CD4-positive, alpha-beta T cell treated with Interleukin-6 at 100 ng/mL for 8 hours (primary cell): ENCODE results near the gene CMIP.

ENCODE experiments used
- DNase-seq: peaks from one replicate; pipeline ENCODE4 v3.0.0-alpha.2; 2020; ENCODE audit warnings: mixed read lengths, low spot score

CMIP gene

DNA sequence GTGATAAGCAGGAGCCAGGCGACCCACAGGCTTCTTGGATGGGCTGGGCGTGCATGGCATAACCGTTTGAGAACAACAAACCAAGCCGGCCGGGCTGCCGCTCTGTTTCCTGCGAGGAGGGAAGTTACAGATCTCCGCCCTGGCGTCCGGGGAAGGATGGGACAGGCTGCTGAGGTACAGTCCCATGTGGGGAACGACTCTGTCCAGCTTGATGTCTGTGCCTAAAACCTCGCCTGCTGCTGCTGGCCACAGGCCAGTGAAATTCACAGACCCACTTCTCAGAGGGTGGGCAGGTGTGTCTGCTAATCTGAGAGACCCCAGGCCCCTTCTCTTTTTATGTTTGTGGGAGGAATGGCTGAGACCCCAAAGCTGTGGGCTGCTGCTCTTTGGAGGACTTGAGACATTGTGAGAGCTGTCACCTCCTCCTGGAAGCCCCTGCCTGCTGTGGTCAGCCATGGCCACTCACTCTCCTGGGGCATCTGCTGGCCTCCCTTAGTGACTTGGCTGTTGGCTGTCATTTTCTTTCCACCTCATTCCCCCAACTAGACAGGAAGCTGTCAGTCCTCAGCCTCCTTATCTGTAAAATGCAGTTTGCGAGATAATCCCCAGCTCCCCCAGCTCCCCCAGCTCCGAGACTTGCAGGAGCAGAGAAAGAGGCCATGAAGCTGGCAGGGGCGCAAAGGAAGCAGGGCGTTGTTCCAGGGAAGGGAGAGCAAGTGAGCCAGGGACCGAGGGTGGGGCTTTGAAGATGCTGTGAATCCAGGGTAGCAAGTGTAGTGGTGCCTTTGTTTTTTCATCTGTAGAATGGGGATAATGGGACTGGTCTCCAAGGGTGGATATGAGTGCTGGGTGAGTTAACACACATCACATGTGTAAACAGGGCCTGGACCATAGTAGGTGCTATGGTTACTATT, 51.0 kb downstream of the CMIP start:
- DNase-seq, result no peak

GRCh38 chr16:81496321-81496720, 51.7 kb downstream of the CMIP start:
- DNase-seq, result no peak

GRCh38 chr16:81496742-81497141, 52.1 kb downstream of the CMIP start:
- no peak for DNase-seq

DNA sequence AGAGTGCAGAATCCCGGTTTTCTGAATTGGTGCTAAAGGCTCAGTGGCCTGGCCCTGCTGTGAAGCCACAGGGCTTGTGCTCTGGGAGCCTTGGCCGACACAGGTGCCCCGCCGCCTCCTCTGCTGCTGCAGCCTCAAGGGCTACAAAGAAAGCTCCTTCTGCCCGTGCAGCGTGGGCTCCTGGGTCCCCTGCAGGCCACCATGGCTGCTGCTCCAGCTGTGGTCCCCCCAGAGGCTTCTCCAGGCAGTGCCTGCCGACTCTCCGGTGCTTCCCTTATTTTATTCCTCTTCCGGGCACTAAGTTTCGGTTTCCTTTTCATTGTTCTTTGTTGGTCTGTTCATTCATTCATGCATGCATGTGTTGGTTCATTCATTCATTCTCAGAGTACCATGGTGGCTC, 53.1 kb downstream of the CMIP start:
- DNase-seq, result no peak

DNA sequence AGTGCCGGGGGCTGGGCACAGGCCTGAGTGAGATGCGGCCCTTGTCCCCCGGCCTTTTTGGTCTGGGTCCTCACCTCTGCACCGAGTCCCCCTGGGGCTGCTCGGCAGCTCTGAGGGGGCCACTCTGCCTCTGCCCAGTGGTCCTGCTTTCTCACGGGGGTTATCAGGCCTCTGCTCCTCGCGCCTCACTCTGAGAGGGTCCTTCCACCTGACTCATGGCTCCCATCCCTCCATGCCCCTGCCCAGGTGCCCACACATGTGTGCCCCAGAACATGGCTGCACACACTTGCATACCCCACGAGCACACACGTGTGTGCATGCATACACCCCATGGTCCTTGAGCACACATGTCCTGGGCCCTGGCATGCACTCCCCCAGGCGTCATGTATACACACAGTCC, 53.7 kb downstream of the CMIP start:
- no peak for DNase-seq

GRCh38 chr16:81499576-81500380, 55.2 kb downstream of the CMIP start:
- no peak for DNase-seq

DNA sequence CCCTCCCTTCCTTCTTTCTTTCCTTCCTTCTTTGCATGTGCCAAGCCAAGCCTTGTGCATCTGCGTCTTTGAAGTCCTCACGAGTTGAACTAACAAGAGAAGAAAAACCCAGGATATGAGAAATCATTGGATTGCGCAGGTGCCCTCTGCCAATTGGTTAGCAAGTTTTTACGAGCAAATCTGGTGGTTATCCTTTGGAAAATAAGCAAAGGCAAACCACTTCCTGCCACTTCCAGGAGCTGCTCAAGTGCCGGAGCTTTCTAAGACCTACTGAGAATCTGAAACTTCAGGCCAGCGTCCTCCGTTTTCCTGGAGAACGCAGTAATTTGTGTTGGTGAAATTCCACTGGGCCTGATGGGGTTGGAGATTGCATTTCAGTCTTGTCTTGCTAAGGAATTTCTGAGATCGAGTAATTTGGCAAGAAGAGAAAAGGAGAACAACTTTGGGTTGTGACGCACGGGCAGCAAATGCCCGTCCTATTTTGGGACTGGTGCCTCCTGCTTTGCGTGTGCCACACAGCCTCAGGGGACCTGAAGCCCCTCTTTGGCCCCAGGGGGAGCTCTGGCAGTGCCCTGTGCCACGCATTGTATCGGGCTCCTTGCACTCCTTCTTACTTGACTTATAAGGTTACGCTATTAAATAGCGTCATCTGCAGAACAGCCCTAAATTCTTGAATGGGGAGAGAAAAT, 56.4 kb downstream of the CMIP start:
- no peak for DNase-seq

GRCh38 chr16:81502396-81503070, 57.9 kb downstream of the CMIP start:
- DNase-seq, result no peak

DNA sequence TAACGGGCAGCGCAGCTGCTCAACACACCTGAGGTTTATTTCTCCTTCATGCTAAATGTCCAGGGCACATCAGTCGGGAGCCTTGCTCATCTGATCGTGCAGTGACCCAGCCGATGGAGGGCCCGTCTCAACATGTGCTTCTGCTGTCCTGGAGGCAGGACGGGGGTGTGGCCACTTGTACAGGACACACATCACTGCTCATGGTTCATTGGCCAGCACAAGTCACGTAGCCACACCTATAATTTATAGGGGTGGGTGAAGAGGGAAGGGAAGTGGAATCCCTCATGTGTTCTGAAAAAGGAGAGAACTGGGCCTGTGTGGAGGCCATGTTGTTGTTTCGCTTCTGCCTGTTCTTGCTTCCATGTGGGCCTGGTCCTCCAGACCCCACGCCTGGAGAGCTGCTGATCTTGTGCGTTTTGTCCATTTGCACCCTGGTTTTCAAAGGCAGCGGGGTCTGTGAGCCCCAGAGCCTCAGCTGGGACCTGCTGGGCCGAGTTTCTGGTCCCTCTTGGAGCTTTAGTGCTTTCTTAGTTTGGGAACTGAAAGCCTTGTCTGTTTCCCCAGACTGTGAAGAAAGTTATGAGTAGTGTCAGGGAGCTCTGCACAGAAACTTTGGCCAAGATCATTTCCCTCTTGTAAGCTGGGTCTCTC, 60.5 kb downstream of the CMIP start:
- DNase-seq, result no peak

DNA sequence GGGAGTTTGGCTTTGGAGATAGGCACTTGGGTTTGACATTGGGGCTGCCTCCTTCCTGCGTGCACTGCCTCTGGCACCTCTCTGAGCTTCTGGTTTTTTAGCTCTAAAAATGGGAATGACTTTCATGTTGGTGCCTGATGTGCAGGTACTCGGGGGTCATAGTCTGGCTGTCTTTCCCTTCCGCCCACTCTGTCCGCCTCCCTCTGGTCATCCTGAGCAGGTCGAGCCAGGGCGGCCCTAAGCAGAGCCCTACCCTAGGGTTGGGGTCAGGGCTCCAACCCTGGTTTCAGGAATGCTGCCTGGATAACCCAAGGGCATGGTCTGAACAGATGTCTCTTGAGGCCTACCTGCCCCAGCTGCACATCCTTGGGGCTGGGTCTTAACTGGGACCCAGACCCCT, 64.8 kb downstream of the CMIP start:
- DNase-seq, result no peak

GRCh38 chr16:81510016-81510415, 65.4 kb downstream of the CMIP start:
- DNase-seq, result no peak

GRCh38 chr16:81511371-81511770, 66.8 kb downstream of the CMIP start:
- no peak for DNase-seq

DNA sequence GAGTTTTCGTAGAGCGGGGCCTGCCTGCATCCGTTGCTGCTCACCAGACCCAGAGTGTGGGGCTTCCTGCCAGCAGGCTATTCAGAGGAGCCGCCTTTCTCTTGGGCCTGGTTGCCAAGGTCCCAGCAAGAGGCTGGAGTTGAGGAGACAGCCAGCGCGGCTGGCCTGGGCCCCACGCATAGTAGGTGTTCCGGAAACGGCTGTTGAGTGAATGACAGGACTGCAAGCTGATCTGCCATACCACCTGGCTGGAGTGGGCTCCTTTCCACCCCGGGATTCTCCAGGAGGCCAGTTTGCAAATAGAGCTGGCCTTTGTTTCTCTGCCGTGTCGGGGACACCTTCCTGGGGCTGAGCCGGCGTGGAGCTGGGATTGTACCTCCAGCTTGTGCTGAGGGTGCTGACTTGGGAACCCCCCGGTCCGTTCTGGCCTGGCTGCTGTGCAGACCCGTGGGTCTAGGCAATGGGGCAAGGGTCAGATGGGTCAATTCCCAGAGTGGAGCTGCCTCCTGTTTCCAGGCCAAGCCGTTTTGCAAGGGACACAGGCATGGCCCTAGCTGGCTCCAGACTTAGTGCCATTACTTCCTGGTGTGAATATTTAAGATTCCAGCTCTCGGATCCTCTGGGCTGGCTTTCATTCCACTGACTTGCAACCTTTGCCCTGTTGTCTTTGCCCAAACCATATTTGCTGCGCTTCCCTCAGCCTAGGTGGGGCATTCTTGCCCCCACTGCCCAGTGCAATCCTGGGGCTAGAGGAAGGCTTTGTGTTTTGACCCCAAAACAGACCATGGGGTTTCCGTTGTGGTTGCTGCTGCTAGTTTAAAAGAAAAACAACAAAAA, 68.8 kb downstream of the CMIP start:
- no peak for DNase-seq

DNA sequence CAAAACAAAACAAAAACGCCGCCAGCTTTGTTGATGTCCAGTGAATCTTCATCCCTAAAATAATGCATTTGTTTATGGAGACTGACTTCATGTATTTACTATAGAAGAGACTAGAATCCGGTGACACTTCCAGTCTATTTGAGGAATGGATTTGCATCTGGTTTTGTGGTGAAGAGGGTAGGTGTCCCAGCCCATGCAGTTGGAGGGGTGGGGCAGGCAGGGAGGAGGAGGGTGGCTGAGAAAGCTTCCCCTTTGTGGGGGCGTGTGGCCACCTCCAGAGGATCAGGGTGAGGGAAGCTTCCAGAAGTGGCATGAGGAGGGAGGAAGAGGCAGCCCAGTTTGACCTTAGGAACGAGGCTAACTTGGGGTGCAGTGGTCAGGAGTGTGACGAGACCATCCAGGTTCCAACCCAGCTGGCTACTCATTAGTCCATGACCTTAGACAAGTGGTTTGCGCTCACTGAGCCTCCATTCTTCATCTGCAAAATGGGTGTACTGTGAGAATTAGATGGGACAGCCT, 69.5 kb downstream of the CMIP start:
- DNase-seq, result no peak

DNA sequence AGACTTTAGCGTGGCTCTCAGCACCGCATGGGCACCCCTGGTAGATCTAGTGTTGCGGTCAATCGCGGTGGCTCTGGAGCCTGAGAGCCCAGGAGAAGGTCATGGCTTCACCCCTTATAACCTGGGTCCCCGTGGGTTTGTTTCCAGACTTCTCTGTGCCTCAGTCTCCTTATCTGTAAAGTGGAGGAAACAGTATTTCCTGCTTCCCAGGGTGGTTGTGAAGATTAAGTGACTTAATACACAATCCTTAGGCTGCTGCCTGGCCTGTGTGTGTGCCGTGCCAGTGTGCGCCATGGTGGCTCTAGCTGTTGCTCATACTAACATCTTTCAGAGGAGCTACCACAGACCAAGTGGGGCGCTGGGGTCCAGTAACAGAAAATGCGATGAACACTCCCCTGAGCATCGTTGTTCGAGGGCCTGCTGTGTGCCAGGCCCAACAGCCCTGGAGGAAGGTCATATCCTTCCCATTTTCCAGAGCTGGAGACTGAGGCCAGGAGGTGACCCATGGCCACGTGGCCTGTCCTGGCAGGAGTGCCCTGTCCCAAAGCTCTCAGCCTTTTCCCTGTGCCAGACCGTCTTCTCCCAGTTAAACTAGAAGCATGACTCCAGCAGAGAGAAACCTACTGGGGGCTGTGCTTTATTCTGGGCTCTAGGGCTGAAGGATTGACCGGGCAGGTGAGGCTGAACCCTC, 70.1 kb downstream of the CMIP start:
- DNase-seq, result no peak

- DNase-seq, result no peak
These were observed 70.7 kb downstream of the CMIP start for GRCh38 chr16:81515281-81515680.

GRCh38 chr16:81515721-81516120, 71.1 kb downstream of the CMIP start:
- DNase-seq, result no peak

- DNase-seq, result no peak
These were observed 72.0 kb downstream of the CMIP start for GRCh38 chr16:81516478-81517149.

- DNase-seq, result no peak
These were observed 72.5 kb downstream of the CMIP start for GRCh38 chr16:81517150-81517499.
